RKO (cell line): Measurements from ENCODE around the gene ISOC1.

Experiments used
- DNase-seq: peaks from one replicate; pipeline ENCODE4 v3.0.0-alpha.2; 2016; ENCODE audit warnings: low spot score

Gene ISOC1

DNA sequence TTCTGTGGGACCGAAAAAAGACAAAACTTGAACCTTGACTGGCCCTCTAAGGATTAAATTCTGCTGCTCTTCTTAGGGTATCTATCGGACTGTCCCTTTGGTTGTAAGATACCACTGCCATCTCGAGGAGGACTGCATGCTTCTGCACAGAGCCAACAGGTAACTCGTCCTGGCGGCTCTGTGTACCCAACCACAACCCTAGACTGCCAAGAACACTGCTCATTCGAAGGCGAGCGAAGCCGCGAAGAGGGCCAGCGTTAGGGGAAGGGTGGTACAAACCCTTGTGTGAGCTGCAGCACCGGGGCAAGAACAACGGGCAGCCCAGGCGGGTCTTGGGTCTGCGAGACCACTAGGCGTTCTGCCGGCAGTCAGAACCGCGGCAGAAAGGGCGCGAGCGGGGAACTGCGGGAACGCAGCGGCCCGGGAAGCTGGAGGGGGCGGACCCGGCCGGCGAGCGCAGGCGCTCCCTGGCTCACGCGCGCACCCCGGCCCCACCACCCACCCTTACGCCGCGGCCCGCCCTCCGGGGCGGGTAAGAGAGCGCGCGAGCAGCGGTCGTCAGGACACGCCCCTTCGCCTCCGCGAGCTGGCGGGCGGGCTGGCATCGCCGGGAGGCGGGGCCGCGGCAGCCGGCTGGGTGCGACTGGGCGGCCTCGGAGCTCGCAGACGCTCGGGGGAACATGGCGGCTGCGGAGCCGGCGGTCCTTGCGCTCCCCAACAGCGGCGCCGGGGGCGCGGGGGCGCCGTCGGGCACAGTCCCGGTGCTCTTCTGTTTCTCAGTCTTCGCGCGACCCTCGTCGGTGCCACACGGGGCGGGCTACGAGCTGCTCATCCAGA, at the start of gene ISOC1:
TSS of gene ISOC1 (plus strand) at position 663 of the 837 bp plus-strand sequence. CDS start at position 681, 18 bp downstream.
- DNase-seq, result peak; percentile 90

DNA sequence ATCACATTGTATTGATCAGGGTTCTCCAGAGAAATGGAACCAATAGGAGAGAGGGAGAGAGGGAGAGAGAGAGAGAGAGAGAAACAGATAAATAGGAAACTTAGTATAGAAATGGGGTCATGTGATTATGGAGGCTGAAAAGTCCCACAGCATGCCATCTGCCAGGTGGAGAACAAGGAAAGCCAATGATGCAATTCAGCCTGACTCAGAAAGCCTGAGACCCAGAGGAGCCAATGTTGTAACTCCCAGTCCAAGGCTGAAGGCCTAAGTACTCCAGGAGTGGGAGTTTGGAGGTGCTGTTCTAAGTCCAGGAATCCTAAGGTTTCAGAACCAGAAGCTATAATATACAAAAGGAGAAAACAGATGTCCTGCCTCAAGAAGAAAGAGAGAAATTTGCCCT, 48.4 kb upstream of the ISOC1 start:
- no peak for DNase-seq

DNA sequence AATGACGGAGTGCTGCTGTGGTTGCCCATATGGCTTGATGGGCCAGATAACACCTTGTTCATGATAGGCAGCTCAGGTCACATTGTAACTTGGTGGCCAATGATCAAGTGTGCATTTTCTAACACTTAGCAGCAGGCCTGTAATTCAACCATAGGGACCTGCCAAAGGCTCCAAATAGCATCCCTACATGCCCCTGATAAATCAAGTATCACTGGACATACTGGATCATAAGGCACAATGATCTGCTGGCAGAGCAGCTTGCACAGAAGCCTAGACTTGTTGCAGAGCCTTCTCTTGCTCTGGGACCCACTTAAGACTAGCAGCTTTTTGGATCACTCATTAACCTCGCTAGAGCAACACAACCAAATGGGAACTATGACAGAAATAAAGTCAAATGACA, 46.0 kb upstream of the ISOC1 start:
- no peak for DNase-seq

DNA sequence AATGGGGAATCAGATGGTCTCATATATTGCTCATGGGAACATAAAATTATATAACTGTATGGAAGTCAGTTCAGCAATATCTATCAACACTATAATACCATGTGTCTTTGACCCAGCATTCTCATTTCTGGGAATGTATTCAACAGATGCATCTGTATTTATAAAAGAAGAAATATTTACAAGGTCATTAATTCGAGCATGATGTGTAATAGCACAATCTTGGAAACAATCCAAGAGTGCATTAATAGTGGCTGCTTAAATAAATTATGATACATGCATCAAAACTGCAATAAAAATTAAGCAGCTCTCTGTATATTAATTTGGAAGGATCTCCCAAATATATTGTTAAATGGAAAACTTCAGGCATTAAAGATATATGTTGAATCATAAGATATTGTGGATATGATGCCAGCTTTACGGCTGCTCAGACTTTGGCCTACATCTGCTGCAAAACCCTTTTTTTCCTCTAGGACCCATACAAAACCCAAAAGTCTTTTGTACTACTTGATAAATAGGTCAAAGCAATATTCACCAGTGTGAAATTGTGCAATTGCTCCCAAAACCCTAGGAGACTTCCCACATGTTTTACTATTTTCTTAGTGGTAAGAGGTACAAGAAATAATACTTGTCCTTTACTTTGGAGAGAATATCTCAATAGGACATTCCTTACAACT, 45.3 kb upstream of the ISOC1 start:
- DNase-seq, result no peak

- DNase-seq, result no peak
Measured at GRCh38 chr5:129051283-129051682, 43.3 kb upstream of the ISOC1 start.

- DNase-seq, result no peak
Measured at GRCh38 chr5:129053438-129053837, 41.1 kb upstream of the ISOC1 start.

DNA sequence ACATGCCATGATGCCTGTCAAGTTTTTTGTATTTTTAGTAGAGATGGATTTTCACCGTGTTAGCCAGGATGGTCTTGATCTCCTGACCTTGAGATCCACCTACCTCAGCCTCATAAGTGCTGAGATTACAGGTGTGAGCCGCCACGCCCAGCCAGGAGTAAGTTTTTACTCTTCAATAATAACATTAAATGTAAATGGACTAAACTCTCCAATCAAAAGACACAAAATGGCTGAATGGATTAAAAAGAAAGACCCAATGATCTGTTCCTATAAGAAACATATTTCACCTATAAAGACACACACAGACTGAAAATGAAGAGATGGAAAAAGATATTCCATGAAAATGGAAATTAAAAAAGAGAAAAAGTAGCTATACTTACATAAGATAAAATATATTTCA, 37.2 kb upstream of the ISOC1 start:
- no peak for DNase-seq

DNA sequence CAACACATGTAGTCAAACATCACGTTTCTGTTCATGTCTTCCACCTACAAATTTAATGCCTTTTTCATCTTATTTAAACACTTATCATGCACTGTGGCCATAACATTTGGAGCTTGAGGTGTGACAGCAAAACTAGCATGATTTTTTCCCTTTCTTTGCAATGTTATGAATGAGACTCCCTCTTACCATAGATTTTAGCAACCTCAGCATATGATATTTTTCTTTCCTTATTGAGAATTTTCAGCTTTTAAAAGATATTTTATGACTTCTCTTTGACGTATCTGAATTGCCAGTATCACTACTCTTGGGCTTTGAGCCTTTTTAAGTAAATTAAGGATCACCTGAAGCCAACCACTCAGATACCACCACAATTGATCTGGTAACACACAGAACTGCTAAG, 32.7 kb upstream of the ISOC1 start:
- DNase-seq, result no peak

DNA sequence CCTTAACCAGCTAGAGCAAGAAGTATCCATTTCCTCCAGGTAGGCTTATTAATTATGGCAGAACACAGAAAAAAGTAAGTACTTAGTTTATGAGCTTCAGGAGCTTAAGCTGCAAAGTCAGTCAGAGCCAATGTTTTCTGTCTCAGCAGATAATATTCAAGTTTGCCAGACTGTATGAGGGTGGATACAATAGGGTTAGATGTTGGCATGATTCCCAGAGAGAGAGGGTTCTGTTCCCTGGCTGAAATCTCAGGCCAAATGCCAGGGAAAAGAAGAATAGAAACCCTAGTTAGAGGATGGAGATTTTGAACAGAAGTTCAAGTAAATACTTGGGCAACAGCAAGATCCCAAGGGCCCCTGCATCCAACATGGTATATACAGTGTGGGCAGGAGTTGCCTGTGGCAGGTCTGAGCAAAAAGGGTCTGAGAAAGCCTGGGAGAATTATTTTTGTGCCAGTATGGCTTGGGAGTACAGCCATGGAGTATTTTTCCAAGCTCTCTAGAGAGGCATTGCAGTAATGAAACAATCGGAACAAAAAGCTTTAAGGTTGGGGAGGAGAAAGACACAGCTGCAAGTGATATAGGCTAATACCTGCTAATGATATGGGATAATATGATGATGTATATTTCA, 31.0 kb upstream of the ISOC1 start:
- no peak for DNase-seq

DNA sequence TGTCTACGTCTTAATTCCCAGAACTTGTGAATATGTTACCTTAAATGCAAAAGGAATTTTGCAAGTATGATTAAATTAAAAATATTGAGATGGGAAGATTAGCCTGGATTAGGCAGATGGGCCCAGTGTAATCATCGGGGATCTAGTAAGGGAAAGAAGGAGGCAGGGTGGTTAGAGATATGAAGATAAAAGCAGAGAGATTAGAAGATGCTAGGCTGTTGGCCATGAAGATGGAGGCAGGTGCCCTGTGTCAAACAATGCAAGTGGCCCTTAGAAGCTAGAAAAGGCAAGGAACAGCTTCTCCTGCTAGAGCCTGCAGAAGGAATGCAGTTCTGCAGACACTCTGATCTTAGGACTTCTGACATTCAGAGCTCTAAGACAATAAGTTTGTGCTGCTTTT, 28.8 kb upstream of the ISOC1 start:
- DNase-seq, result no peak

DNA sequence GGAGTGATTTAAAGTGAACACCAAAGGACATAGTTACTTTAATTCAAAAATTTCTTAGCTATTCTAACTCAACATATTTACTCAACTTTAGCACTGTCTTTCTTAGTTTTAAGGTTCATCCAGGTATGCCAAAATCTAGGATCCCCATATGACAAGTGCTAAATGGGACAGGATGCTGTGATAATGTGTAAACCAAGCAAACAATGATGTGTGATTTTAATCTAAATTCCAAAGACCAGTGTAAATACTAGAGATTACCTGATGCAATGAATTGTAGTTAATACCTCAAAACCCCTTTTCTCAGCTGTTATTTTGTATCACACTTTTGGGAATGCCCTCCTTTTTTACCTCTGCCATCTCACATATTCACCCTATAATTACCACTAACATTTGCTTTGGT, 26.8 kb upstream of the ISOC1 start:
- DNase-seq, result no peak

GRCh38 chr5:129069292-129069691, 25.3 kb upstream of the ISOC1 start:
- DNase-seq, result no peak

GRCh38 chr5:129073111-129073510, 21.4 kb upstream of the ISOC1 start:
- DNase-seq, result no peak

DNA sequence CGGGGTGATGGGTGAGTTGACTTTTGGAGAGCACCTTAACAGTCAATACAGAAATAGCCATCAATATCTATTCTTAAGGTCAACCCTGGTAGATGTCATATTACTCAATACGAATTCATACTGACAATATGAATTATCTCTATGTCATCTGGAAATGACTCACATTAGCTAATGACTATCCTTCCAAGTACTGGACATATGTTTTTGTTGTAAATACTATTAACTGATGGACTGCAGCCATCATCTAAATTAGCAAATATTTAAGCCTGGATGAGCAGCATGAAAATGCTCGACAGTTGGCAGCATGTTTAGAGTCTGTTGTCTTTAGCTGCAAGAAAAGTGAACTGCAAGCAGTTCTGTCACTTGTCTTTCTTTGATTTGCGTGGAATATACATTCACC, 19.6 kb upstream of the ISOC1 start:
- peak; percentile 35 for DNase-seq

DNA sequence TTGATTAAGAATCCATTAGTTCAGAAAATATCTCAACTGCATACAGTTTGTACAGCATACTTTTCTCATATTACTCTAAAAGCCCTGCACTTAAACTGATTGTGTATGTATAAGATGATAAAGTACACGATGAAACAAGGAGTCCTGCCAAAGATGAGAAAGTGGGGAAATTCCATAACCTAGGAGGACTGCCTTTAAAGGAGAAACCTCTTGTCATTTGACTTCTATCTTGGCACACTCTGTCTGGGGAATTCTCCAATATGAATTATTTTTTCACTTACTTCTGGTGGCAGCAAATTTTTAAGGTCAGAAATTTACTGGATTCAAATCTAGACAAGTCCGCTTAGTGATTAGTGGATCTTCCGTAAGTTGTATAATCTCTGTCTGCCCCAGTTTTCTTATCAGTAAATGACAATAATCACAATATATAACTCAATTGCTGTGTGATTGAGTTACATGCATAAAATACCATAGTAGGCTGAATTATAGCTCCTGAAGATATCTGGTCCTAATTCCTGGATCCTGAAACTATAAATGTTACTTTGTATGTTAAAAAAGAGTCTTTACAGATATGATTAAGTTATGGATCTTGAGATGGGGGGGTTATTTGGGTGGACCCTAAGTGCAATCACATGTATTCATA, 17.0 kb upstream of the ISOC1 start:
- DNase-seq, result no peak

GRCh38 chr5:129078247-129078646, 16.3 kb upstream of the ISOC1 start:
- no peak for DNase-seq

GRCh38 chr5:129078660-129079059, 15.9 kb upstream of the ISOC1 start:
- no peak for DNase-seq

DNA sequence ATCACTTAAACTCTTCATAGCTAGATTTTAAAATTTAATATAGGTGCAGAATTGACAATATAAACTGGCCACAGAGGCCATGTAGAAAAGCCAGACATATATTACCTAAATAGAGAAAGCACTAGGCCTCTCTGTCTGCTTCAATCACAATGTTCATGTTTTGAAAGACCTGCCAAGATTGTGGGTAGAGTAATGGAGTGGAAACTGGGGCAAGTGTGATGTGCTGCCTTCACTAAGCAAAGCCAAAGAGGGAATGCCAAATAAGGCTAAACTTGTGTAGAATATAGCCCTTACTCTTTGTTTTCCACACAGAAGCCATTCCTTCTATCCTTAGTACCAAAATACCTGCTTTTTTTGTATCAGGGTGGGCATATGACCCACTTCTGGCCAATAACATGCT, 15.1 kb upstream of the ISOC1 start:
- no peak for DNase-seq

- DNase-seq, result no peak
Measured at GRCh38 chr5:129080766-129081165, 13.8 kb upstream of the ISOC1 start.

DNA sequence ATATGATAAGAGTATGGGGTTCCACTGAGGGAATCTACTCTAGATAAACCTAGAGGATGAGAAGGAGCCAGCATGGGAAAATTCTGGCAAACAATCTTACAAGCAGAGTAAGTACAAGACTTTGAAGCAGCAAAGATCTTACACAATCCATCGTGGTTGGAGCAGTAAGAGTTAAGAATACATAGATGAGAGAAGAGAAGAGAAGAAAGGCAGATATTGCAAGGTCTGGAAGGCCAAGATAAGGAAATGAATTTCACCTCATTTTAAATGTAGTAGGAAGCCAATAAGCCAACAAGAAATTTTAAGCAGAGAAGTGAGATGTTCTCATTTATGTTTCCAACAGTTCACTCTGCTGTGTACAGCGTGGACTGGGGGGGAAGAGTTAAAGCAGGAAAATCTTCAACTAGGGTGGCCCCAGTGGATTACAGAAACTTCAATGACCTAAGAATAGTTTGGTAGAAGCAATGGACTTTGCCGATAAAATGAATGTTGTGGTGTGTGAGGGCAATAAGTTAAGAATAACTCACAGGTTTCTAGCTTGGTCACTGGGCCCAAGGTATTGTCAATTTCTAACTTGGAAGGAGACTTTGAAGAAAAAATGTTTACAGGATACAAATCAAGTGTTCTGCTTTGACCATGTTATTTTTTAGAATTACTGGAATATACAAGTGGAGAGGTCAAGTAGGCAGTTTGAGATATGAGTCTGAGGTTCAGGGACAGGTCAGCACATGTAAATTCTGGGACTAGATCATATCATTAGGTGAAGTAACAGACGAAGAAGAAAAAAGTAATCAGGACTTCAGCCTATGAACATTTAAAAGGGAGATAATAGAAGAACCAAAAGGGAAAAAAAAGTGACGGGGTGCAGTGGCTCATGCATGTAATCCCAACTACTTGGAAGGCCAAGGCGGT, 12.1 kb upstream of the ISOC1 start:
- no peak for DNase-seq
